Middle frontal gyrus (tissue), 1 donor: ENCODE measurements around the gene SNX5.

Experiments
- DNase-seq: peaks from one replicate; pipeline ENCODE4 v3.0.0-alpha.2; 2015; ENCODE audit warnings: low spot score; ENCODE audit errors: extremely low spot score

The SNX5 gene

DNA sequence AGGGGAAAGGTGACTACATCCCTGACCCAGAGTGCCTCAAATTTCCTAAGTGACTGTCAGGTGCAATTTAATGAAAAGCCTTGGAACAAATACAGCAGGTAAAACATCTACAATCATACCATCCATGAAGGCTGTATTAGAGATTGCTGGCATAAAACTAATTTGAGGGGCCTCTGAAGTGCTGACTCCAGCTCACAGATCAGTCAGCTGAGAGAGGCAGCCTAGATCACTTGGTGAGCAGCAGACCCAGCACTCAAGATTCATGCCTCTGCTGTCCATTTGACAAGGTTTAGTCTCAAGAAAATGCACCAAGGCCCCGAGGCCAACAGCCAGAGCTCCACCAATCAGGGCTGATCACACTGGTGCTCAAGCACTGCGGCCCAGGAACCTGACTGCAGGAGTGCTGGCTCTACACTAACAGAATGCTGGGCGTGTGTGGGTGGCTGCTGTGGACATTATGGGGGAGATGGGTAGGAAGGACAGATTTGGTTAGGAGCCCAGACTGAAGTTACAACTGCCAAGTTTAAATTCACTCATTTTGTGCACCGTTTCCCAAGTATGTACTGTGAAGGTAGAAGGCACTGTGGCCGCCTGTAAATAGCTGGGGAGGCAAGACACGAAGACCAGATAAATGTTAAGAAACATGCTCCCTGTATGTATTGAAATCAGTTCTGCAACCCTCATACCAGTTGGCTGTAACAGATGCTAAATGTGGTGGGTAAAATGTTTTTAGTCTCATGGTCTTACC, 28.2 kb downstream of the SNX5 start:
- no peak for DNase-seq

DNA sequence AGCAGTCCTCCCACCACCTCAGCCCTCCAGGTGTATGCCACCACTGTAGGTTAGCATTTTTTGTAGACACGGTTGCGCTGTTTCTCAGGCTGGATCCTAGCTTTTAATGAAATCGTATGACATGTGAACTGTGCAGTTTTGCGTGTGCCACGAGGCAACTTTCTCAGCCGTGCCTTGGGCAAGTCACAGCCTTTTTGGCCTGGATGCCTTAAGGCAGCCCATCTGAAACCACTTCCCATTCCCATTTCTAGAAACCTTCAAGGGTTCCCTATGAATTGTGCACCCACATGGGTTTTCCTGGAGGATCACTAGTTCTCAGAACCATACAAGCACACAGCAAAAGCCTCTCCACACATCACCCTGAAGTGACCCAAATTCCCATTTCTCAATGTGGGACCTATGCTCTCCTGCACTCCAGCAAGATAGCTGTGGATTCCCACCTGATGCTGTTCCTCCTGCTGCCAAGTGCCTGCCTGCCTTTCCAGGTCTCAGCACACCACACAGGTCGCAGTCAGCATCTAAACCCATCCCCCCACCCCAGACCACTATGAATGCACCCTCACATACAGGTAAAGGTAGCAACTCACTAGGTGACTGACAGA, 28.9 kb downstream of the SNX5 start:
- no peak for DNase-seq

GRCh38 chr20:17938871-17939619, 29.5 kb downstream of the SNX5 start:
- peak; percentile 32 for DNase-seq

DNA sequence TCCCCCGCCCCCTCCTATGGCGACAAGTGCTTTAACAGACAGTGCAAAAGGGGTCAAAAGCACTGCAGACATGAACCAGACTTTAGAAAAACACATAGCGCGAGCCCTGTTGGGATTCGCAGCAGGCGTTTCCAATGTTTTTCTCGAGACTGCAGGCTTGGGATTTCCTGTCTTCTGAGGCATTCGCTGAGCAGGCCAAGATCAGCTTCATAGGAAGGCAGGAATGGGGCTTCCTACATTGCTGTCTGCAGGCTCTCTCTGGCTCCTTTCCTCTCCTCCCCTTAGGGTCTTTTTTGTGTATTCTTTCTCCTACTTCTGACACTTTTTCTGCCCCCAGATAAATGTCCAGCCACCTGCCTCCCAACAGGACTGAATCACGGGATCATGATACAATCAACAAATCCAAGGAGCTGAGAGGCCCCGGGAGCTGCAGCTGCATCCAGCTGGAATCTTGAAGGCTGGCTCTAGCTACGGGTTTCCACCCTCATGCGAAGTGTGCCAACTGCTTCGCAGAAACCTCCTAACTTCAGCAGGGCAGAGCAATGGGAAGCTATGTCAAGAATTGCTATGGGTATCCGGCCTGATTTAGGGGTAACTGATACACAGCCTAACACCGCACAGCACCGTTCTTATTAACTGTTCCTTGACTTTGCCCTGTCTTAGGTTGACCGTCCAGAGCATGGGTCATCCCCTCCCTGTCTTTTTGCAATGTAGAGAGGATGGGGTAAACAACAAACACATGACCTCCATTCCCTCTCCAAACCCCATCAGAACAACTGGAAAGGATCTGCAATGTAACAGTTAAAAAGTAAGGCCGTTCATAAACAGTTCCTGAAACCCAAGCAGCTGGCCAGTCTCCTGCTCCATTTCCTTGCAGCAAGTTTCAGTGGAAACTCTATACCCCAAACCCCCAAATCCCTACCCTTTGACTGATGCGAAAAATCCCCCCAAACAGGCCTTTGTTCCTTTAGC, 31.5 kb downstream of the SNX5 start:
- no peak for DNase-seq

GRCh38 chr20:17936286-17936760, 32.3 kb downstream of the SNX5 start:
- no peak for DNase-seq

- DNase-seq, result no peak
These were observed 32.8 kb downstream of the SNX5 start for GRCh38 chr20:17935761-17936160.

DNA sequence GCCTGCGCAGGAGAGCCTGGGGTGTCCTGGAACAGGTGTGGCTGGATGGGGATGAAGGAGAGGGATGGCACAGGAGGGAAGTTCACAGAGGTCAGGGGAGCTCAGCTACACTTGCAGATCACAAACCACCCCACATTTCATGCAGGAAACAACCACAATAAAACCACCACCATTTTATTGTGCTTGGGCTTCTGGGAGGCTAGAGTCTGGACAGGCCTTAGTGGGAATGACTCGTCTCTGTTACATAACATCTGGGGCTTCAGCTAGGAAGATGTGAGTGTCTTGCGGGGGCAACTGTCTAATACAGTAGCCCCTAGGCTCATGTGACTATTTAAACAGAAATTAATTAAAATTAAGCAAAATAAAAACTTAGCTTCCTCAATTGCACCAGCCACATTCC, 33.4 kb downstream of the SNX5 start:
- DNase-seq, result no peak

GRCh38 chr20:17934141-17934862, 34.3 kb downstream of the SNX5 start:
- DNase-seq, result no peak

GRCh38 chr20:17933711-17934110, 34.9 kb downstream of the SNX5 start:
- DNase-seq, result no peak

GRCh38 chr20:17933121-17933520, 35.5 kb downstream of the SNX5 start:
- no peak for DNase-seq

- DNase-seq, result no peak
These were observed 36.2 kb downstream of the SNX5 start for GRCh38 chr20:17932396-17932795.

DNA sequence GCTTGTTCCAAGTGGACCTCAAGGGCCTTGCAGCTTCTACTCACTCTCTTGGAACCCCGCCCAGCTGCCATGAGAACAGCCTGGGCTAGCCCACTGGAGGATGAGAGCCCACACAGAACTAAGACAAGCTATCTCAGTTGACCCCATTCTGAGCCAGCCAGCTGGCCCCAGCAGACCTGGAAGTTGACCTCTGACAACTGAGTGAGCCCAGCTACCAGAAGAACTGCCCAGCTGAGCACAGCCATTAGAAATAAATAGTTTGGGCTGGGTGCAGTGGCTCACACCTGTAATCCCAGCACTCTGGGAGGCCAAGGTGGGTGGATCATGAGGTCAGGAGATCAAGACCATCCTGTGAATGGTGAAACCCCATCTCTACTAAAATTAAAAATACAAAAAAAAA, 37.1 kb downstream of the SNX5 start:
- no peak for DNase-seq

DNA sequence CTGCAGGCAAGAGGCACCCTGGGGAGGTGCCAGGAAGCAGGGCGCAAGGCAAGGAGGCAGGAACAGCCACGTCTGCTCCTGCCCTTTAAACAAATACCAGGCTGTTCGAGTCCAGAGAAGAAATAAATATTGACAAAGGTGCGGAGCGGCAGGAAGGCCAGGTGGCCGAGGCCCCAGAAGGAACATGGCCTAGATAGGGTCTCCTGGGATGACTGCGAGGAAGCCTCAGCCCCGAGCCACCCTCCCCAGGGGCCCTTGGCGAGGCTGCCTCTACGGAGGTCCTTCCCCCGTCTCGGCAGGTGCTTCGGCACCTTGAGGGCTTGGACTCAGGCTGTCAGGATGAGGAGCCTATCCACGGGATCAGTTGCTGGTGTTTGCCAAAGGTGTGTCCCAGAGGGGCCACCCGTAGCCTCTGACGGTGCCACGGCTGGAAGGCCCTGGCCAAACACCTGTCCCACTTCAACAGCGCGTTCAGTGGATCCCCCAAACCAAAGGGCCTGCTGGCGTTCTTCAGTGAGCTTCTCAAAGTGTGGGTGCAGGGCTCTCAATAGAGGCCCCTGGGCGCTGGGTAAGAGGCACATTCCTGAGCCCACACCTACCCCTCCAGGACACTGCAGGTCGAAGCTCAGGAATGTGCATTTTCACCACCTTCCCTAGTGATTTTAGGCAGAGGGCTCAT, 39.8 kb downstream of the SNX5 start:
- no peak for DNase-seq

GRCh38 chr20:17928211-17928611, 40.4 kb downstream of the SNX5 start:
- DNase-seq, result no peak

- no peak for DNase-seq
These were observed 42.7 kb downstream of the SNX5 start for GRCh38 chr20:17925940-17926300.

GRCh38 chr20:17925141-17925939, 43.3 kb downstream of the SNX5 start:
- DNase-seq, result no peak

DNA sequence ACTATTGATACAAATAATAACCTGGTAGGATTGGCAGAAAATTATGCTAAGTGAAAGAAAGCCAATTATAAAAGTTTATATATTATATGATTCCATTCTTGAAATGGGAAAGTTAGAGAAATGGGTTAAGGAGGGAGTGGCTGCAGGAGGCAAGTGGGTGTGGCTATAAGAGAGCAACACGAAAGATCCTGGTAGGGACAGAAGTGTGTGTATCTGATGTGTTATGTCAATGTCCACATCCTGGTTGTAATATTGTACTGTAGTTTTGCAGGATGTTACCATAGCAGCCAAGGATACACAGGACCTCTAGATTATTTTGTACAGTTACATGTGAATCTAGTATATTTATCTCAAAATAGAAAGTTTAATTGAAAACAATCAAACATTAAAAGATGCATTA, 46.8 kb downstream of the SNX5 start:
- no peak for DNase-seq

GRCh38 chr20:17919149-17919548, 49.4 kb downstream of the SNX5 start:
- no peak for DNase-seq
